GM10266 (cell line): ENCODE data around the gene BABAM2.

ENCODE experiments used
- DNase-seq: peaks from one replicate; pipeline ENCODE4 v3.0.0; 2012; ENCODE audit errors: extremely low spot score
- TF ChIP-seq, protein P1 (sequence below): IDR thresholded peaks from 2 replicates; pipeline ENCODE4 v1.5.1; 2012; ENCODE audit warnings: mild to moderate bottlenecking, low read depth; ENCODE audit not compliant: control insufficient read depth, insufficient read depth; ENCODE audit errors: missing control alignments

BABAM2 gene

DNA sequence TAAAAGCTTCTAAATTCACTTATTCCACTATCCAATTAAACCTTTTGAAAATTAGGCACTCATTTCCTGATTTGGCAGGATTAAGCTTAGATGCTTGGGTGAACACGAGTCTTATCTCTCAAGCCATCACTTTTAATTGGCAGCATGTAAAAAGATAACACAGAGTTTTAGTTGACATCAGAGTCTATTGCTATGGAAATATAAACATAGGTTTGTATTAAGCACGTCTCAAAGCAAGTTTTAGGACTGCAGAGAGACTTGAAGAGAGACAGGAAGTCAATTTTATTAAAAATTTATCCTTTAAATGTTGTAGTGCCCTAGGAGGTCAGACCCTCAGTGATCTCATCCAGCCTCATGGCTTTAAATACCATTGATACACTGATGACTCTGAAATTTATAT, 5.9 kb upstream of the BABAM2 start:
- TF ChIP-seq, protein P1, sequence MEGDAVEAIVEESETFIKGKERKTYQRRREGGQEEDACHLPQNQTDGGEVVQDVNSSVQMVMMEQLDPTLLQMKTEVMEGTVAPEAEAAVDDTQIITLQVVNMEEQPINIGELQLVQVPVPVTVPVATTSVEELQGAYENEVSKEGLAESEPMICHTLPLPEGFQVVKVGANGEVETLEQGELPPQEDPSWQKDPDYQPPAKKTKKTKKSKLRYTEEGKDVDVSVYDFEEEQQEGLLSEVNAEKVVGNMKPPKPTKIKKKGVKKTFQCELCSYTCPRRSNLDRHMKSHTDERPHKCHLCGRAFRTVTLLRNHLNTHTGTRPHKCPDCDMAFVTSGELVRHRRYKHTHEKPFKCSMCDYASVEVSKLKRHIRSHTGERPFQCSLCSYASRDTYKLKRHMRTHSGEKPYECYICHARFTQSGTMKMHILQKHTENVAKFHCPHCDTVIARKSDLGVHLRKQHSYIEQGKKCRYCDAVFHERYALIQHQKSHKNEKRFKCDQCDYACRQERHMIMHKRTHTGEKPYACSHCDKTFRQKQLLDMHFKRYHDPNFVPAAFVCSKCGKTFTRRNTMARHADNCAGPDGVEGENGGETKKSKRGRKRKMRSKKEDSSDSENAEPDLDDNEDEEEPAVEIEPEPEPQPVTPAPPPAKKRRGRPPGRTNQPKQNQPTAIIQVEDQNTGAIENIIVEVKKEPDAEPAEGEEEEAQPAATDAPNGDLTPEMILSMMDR: no peak

DNA sequence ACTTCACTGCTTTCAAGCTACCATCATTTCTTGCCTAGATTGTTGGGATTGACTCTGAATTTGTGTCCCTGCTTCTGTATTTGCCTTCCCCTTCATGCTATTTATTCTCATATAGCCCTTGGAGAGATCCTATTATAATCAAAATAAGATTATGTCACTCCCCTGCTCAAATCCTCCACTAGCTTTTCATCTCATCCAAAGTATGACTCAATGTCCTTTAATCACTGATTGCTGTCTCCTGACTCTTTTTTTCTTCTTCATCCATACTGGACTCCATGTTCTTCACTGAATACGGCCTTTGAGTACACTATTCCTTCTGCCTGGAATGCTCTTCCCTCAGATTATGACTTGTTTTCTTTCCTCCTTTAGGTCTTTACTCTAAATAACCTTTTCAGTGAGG, 5.3 kb upstream of the BABAM2 start:
- TF ChIP-seq, protein P1: no peak
- DNase-seq: no peak

More for the DNA sequence above, 5.9 kb upstream of the BABAM2 start:
- DNase-seq: no peak

DNA sequence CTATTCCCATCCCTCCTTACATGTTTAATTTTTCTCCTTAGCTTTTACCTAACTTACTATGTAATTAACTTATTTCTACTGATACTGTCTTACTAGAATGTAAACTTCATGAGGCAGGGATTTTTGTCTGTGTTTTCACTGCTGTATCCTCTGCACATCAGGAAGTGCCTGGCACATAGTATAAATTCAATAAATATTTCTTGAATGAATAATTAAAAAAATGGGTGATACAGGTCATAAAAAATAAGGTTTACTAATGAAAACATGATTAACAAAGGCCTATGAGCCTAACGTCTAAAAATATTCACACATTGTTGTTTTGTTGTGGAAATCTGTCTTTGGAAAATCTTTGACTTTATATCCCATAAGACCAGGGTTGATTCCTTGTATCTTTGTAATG, 4.9 kb upstream of the BABAM2 start:
- no peak for DNase-seq
- TF ChIP-seq, protein P1: no peak

DNA sequence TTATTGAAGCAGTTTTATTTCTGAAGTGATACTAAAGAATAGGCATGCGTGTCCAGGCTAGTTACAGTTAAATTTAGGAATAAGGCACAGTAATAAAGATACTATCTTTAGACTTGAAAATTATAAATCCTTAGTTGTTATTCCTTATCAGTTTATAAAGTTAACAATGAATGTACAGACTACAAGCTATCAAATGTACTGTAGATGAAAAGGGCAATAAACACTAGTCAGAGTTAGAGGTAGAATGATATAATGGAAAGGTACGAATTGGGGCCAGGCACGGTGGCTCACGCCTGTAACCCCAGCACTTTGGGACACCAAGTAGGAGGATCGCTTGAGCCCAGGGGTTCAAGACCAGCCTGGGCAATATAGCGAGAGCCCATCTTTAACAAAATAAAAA, 4.2 kb upstream of the BABAM2 start:
- TF ChIP-seq, protein P1: no peak
- no peak for DNase-seq

DNA sequence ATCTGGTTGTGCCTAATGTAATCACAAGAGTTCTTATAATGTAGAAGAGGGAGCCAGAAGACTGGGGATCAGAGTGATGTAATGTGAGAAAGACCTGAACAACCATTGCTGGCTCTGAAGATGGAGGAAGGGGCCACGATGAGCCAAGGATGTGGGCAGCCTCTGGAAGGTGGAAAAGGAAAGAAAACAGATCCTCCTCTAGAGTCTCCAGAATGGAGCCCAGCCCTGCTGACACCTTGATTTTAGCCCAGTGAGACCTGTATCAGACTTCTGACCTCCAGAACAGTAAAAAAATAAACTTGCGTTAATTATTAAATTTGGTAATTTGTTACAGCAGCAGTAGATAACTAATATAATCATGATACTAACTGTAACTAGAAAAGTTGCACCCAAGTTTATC, 3.4 kb upstream of the BABAM2 start:
- no peak for DNase-seq
- TF ChIP-seq, protein P1: no peak

DNA sequence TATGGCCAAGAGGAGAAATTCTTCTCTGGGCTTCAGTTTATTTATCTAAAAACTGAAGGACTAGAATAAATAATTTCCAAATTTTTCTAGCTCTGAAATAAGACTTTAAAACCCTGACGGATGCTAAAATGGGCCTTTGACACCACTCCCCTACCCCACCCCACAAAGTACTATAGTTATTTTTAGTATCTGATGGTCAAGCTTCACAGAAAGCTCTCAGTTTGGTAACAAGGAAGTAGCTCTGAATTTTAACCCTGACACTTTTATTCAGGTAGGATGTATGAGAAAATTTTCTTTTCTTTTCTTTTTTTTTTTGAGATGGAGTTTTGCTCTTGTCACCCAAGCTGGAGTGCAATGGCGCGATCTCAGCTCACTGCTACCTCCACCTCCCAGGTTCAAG, 2.7 kb upstream of the BABAM2 start:
- TF ChIP-seq, protein P1: no peak
- no peak for DNase-seq

DNA sequence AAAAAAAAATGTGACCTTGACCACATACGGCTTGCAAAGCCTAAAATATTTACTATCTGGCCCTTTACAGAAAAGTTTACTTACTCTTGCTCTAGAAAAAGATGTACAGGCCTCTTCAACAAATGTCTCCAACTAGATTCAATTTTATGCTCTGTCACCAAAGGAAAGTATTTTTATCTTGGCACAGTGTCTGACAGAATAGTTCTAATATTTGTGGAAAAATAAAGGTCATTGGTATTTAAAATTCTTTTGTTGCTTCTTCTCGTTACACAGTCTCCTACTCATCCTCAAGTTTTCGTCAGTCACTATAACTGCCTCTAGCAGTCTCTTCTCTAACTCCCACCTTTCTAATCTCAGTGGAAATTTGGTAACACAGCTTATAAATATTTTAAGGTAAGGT, 1.7 kb upstream of the BABAM2 start:
- TF ChIP-seq, protein P1: no peak

More for the DNA sequence above, 1.7 kb upstream of the BABAM2 start:
- no peak for DNase-seq
